Heart left ventricle (tissue), 16 donors: ENCODE measurements around the gene HIVEP2. TPM values are rescaled to one million over a fixed set of nuclear protein-coding genes. Genes with fewer than 3 reads are reported as not detected.
A peak's percentile ranks its signal among the peaks of the same experiment; 100 is the strongest.

Experiments used
- ATAC-seq, 4 donors: fragments of 200-7000 bp; cut with Tn5 transposase; one replicate each; pipeline ENCODE4 v1.9.1; 2020 to 2022; ENCODE audit warnings: moderate library complexity in 4 of 4, mild to moderate bottlenecking in 3 of 4, moderate number of reproducible peaks in 1 of 4
- DNase-seq, 5 donors: peaks; one replicate each; pipeline ENCODE4 v3.0.0-alpha.2; 2020
- H3K27ac ChIP-seq, 12 donors: fragments of 200-600 bp; sonication (generic) in 4 of 12; one replicate each; pipeline versions ENCODE4 v1.5.0 to v1.8.0; 2016 to 2022; ENCODE audit warnings: mild to moderate bottlenecking in 2 of 12
- H3K27me3 ChIP-seq, 9 donors: fragments of 200-600 bp; sonication (generic) in 2 of 9; one replicate each; pipeline versions ENCODE4 v1.5.1 to v1.8.0; 2016 to 2022; ENCODE audit warnings: mild to moderate bottlenecking in 3 of 9
- H3K36me3 ChIP-seq, 9 donors: fragments of 200-600 bp; sonication (generic) in 2 of 9; one replicate each; pipeline versions ENCODE4 v1.5.0 to v1.8.0; 2018 to 2022; ENCODE audit warnings: mild to moderate bottlenecking in 2 of 9
- H3K4me1 ChIP-seq, 12 donors: fragments of 200-600 bp; sonication (generic) in 4 of 12; one replicate each; pipeline versions ENCODE4 v1.5.0 to v1.8.0; 2016 to 2022; ENCODE audit warnings: mild to moderate bottlenecking in 3 of 12
- H3K4me3 ChIP-seq, 12 donors: fragments of 200-600 bp; sonication (generic) in 4 of 12; one replicate each; pipeline versions ENCODE4 v1.5.0 to v1.8.0; 2017 to 2022; ENCODE audit warnings: mild to moderate bottlenecking in 9 of 12, moderate library complexity in 4 of 12
- H3K9me3 ChIP-seq, 12 donors: fragments of 200-600 bp; sonication (generic) in 4 of 12; one replicate each; pipeline versions ENCODE4 v1.5.0 to v1.8.0; 2016 to 2022; ENCODE audit warnings: mild to moderate bottlenecking in 1 of 12
- CTCF ChIP-seq, 12 donors: fragments of 200-600 bp; sonication (generic) in 4 of 12; IDR thresholded peaks; one replicate each; pipeline versions ENCODE4 v1.5.0 to v1.8.0; 2018 to 2022; ENCODE audit warnings: antibody characterized with exemption in 12 of 12, mild to moderate bottlenecking in 5 of 12
- POLR2A ChIP-seq, 2 donors: fragments of 450-650 bp; IDR thresholded peaks; one replicate each; pipeline ENCODE4 v1.6.1; 2017; ENCODE audit warnings: antibody characterized with exemption in 2 of 2, mild to moderate bottlenecking in 2 of 2, moderate library complexity in 2 of 2
- WGBS, 4 donors: extraction: QIAGEN DNeasy Blood & Tissue Kit in 2 of 4; methylation state at CpG; one replicate each; pipeline versions ENCODE4 v1.1.5 to v1.1.7; 2013 to 2018; 5-methylcytosine and 5-hydroxymethylcytosine counted together
- intact Hi-C, 10 donors: fragments of 100-400 bp; cut with DNase I; formaldehyde crosslinking; loops; one replicate each; pipeline versions ENCODE4 v1.11.1 to v1.14.2; 2022
- polyA plus RNA-seq, 2 donors: library from polyadenylated mRNA; stranded (reverse); fragments of 200-250 nt; gene quantifications; one replicate each; pipeline ENCODE4 v1.2.3, GENCODE V29; 2013
- total RNA-seq, 9 donors: library from RNA; depleted of rRNA in 2 of 9; stranded (reverse); fragments of >200 nt in 2 of 9; fragmentation: NEBNext Ultra II Directional in 3 of 9; extraction: Animal tissue kit (Norgen Biotek cat#: 25700) in 3 of 9; gene quantifications; one replicate each; pipeline versions ENCODE4 v1.1.0 to v1.2.4, GENCODE V29; 2016 to 2023
- donor health status: ischemic (EF 13 %, LVEDD 7.1; RV severe dilation, severe dysfunction).
- donor health status: healthy with polysubstance abuse.
- donor health status: DM: no; HTN: yes; CAD: no.
- donor health status: DM: no; HTN: no; CAD: no.
- donor health status: ischemic (EF 25% LVEDD 6.9; RV normal size, moderate dysfunction).
- donor health status: ischemic (EF 25% LVEDD 5.7; RV mildly dilated, moderate dysfunction).
- donor health status: healthy.
- donor health status: DM: yes; HTN: yes; CAD: no.
- donor health status: ischemic (EF 35%, LVEDD 5.7; RV mildly dilated, moderate dysfunction).
- donor health status: nonischemic (EF 11% LVEDD 7.7; RV severe dilation, severe dysfunction).
- donor health status: DM: yes; HTN: yes; CAD: no.
- donor health status: PGD.
- donor health status: ischemic (EF 29% LVEDD 5.4; RV normal size, mild dysfunction).
- donor health status: nonischemic (EF 23%, LVEDD 6.1; RV moderate dilation, normal function).

HIVEP2 gene
- total and polyA plus RNA-seq, 11 donors, result 2.7 to 31.2 (median 20.4) TPM

GRCh38 chr6:142880201-142880600 lies 64.8 kb downstream of the HIVEP2 start:
- Histone ChIP-seq H3K36me3 (no peaks in the 10 kb centered on the region), H3K27me3 (no peaks in the 10 kb centered on the region), H3K4me1 (peaks cover 0 to 57% (median 29%) of the 10 kb centered on the region in 12 donors), H3K27ac (peak overlapping the region in 1 of 12 donors; percentile 15), H3K9me3 (peaks cover 0 to 7% (median 0%) of the 10 kb centered on the region in 12 donors), H3K4me3 (no peak overlapping the region)
- ATAC-seq (no peak), DNase-seq (no peak)
- 88 to 100% (median 95%) methylated on average over 2 of the region's 2 CpGs for WGBS, 4 donors
- intact Hi-C loops, result loop anchor here in 7 of 10 donors (5.0 to 10.0 kb wide), 7 partner anchors 33 to 185 kb away; partner anchors contain the start of gene HIVEP2 (in 1 of the 7)
- TF ChIP-seq CTCF (IDR thresholded peaks at IDR 0.05) (no peak), POLR2A (IDR thresholded peaks at IDR 0.05) (no peak)

- H3K4me1 ChIP-seq, result peaks cover 2 to 57% (median 30%) of the 10 kb centered on the region in 12 donors
- no peaks in the 10 kb centered on the region for H3K36me3 ChIP-seq
- no peak overlapping the region for H3K27ac ChIP-seq
- H3K9me3 ChIP-seq, result peaks cover 0 to 7% (median 0%) of the 10 kb centered on the region in 12 donors
- ATAC-seq (peak in 1 of 4 donors; percentile 6), DNase-seq (no peak)
- 89 to 100% (median 92%) methylated on average over 2 of the region's 2 CpGs for WGBS, 4 donors
- no peaks in the 10 kb centered on the region for H3K27me3 ChIP-seq
- intact Hi-C loops, result no loop called here
- TF ChIP-seq CTCF (IDR thresholded peaks at IDR 0.05) (no peak), POLR2A (IDR thresholded peaks at IDR 0.05) (no peak)
- no peak overlapping the region for H3K4me3 ChIP-seq
These were observed 65.4 kb downstream of the HIVEP2 start for GRCh38 chr6:142879527-142879926.

- no peaks in the 10 kb centered on the region for H3K36me3 ChIP-seq
- peaks cover 0 to 57% (median 29%) of the 10 kb centered on the region in 12 donors for H3K4me1 ChIP-seq
- intact Hi-C loops, result no loop called here
- WGBS, 4 donors, result 88 to 98% (median 89%) methylated on average over 6 of the region's 6 CpGs
- H3K27me3 ChIP-seq, result no peaks in the 10 kb centered on the region
- DNase-seq (no peak), ATAC-seq (no peak)
- H3K27ac ChIP-seq, result peak overlapping the region in 1 of 12 donors; percentile 51
- H3K4me3 ChIP-seq, result no peak overlapping the region
- peaks cover 0 to 7% (median 0%) of the 10 kb centered on the region in 12 donors for H3K9me3 ChIP-seq
- TF ChIP-seq CTCF (IDR thresholded peaks at IDR 0.05) (no peak), POLR2A (IDR thresholded peaks at IDR 0.05) (no peak)
These were observed 65.9 kb downstream of the HIVEP2 start for GRCh38 chr6:142879076-142879475.

GRCh38 chr6:142878407-142878806 lies 66.6 kb downstream of the HIVEP2 start:
- intact Hi-C loops, result no loop called here
- 54 to 83% (median 71%) methylated on average over 3 of the region's 3 CpGs for WGBS, 4 donors
- TF ChIP-seq CTCF (IDR thresholded peaks at IDR 0.05) (no peak), POLR2A (IDR thresholded peaks at IDR 0.05) (no peak)

More at GRCh38 chr6:142878407-142878806, 66.6 kb downstream of the HIVEP2 start:
- Histone ChIP-seq H3K4me3 (no peak overlapping the region), H3K27ac (peak overlapping the region in 2 of 12 donors; percentile 22 to 51), H3K4me1 (peaks cover 0 to 55% (median 27%) of the 10 kb centered on the region in 12 donors), H3K9me3 (peaks cover 0 to 7% (median 0%) of the 10 kb centered on the region in 12 donors), H3K36me3 (no peaks in the 10 kb centered on the region), H3K27me3 (no peaks in the 10 kb centered on the region)
- ATAC-seq (peak; percentile 58 to 78 (median 72)), DNase-seq (peak in 1 of 5 donors; percentile 55)
